ENCODE measurements around the gene TBX1. TPM values are rescaled to one million over a fixed set of nuclear protein-coding genes. Genes with fewer than 3 reads are reported as not detected.
A peak's percentile ranks its signal among the peaks of the same experiment; 100 is the strongest.

Gene TBX1
- total RNA-seq, 1 donor from 2014 or later, result 13.5 TPM

GRCh38 chr22:19786264-19786585 is 25.6 kb downstream of the TBX1 start:
- ATAC-seq (no peak), DNase-seq (peak; percentile 39)
- Histone ChIP-seq H3K27me3 (ENCODE audit: low read depth) (peaks cover 10% of the 10 kb centered on the region), H3K4me1 (no peaks in the 10 kb centered on the region), H3K4me3 (no peak overlapping the region), H3K27ac (no peak overlapping the region), H3K9me3 (no peaks in the 10 kb centered on the region), H3K36me3 (no peaks in the 10 kb centered on the region)
- TF ChIP-seq CTCF (IDR thresholded peaks at IDR 0.05), result no peak
- intact Hi-C loops (cut with DNase I), result no loop called here

- Histone ChIP-seq H3K9me3 (no peaks in the 10 kb centered on the region), H3K27ac (no peak overlapping the region), H3K4me3 (no peak overlapping the region), H3K4me1 (no peaks in the 10 kb centered on the region), H3K36me3 (no peaks in the 10 kb centered on the region), H3K27me3 (ENCODE audit: low read depth) (peaks cover 10% of the 10 kb centered on the region)
- TF ChIP-seq CTCF (IDR thresholded peaks at IDR 0.05), result no peak
- intact Hi-C loops (cut with DNase I), result no loop called here
- no peak for ATAC-seq
- DNase-seq, result peak; percentile 41
Measured at GRCh38 chr22:19786959-19787848, 26.6 kb downstream of the TBX1 start.

GRCh38 chr22:19787849-19788141 is 27.2 kb downstream of the TBX1 start:
- H3K36me3 ChIP-seq, result no peaks in the 10 kb centered on the region
- no peaks in the 10 kb centered on the region for H3K9me3 ChIP-seq
- H3K27me3 ChIP-seq (ENCODE audit: low read depth), result peaks cover 10% of the 10 kb centered on the region
- DNase-seq (peak; percentile 30), ATAC-seq (no peak)
- TF ChIP-seq CTCF (IDR thresholded peaks at IDR 0.05), result no peak
- H3K4me3 ChIP-seq, result no peak overlapping the region
- no peaks in the 10 kb centered on the region for H3K4me1 ChIP-seq
- H3K27ac ChIP-seq, result no peak overlapping the region
- intact Hi-C loops (cut with DNase I), result no loop called here

- peak; percentile 43 for DNase-seq
- no peak for ATAC-seq
- intact Hi-C loops (cut with DNase I), result no loop called here
- no peaks in the 10 kb centered on the region for H3K4me1 ChIP-seq
- no peak for TF ChIP-seq CTCF (IDR thresholded peaks at IDR 0.05)
- H3K9me3 ChIP-seq, result peaks cover 3% of the 10 kb centered on the region
- H3K4me3 ChIP-seq, result no peak overlapping the region
- H3K27ac ChIP-seq, result no peak overlapping the region
- peaks cover 2% of the 10 kb centered on the region for H3K27me3 ChIP-seq (ENCODE audit: low read depth)
- H3K36me3 ChIP-seq, result no peaks in the 10 kb centered on the region
Measured at GRCh38 chr22:19788661-19789225, 28.2 kb downstream of the TBX1 start.

GRCh38 chr22:19789406-19789805 is 28.8 kb downstream of the TBX1 start:
- TF ChIP-seq CTCF (IDR thresholded peaks at IDR 0.05), result no peak

More at GRCh38 chr22:19789406-19789805, 28.8 kb downstream of the TBX1 start:
- DNase-seq (peak; percentile 39), ATAC-seq (no peak)
- peaks cover 3% of the 10 kb centered on the region for H3K9me3 ChIP-seq
- no peaks in the 10 kb centered on the region for H3K36me3 ChIP-seq
- H3K27me3 ChIP-seq (ENCODE audit: low read depth), result no peaks in the 10 kb centered on the region
- no peaks in the 10 kb centered on the region for H3K4me1 ChIP-seq
- intact Hi-C loops (cut with DNase I), result no loop called here
- H3K4me3 ChIP-seq, result no peak overlapping the region
- H3K27ac ChIP-seq, result no peak overlapping the region

Data from lower lobe of right lung (tissue), 2 donors.